ENCODE data around the gene CRYGN.

GRCh38 chr7:151384352-151384697, 55.6 kb downstream of the CRYGN start:
- TF ChIP-seq CTCF (IDR thresholded peaks at IDR 0.05; ENCODE audit: borderline replicate concordance, extremely low read depth, low read length, poor library complexity, severe bottlenecking) (no peak), EZH2 (IDR thresholded peaks at IDR 0.05; ENCODE audit: borderline replicate concordance, low read depth, low read length, severe bottlenecking) (no peak)

Measured in DND-41 (cell line).